Esophagus squamous epithelium (tissue), 5 donors: ENCODE data around the gene SPATA46. TPM values are rescaled to one million over a fixed set of nuclear protein-coding genes. Genes with fewer than 3 reads are reported as not detected.

Experiments
- DNase-seq: peaks from one replicate; lab custom pipeline; 2025; lab: John Stamatoyannopoulos, UW
- H3K27ac ChIP-seq, 4 donors: fragments of 200-600 bp; sonication (generic); one replicate each; pipeline ENCODE4 v1.5.1; 2016 to 2019; ENCODE audit warnings: mild to moderate bottlenecking in 1 of 4
- H3K27me3 ChIP-seq, 4 donors: fragments of 200-600 bp; sonication (generic); 1 replicate in 3 of 4; 2 replicates in 1 of 4; pipeline versions ENCODE4 v1.5.1 to v1.6.0; 2017 to 2021; ENCODE audit warnings: antibody characterized with exemption in 1 of 4
- H3K36me3 ChIP-seq, 3 donors: fragments of 200-600 bp; sonication (generic); one replicate each; pipeline ENCODE4 v1.5.1; 2016 to 2019
- H3K4me1 ChIP-seq, 3 donors: fragments of 200-600 bp; sonication (generic); one replicate each; pipeline ENCODE4 v1.5.1; 2017 to 2019
- H3K4me3 ChIP-seq, 4 donors: fragments of 200-600 bp; sonication (generic); 1 replicate in 3 of 4; 2 replicates in 1 of 4; pipeline ENCODE4 v1.5.1; 2016 to 2019; ENCODE audit warnings: mild to moderate bottlenecking in 2 of 4, moderate library complexity in 1 of 4
- H3K9me3 ChIP-seq, 3 donors: fragments of 200-600 bp; sonication (generic); one replicate each; pipeline ENCODE4 v1.5.1; 2016 to 2019
- CTCF ChIP-seq, 6 experiments: fragments of 450-650 bp in 4 of 6; fragments of 200-600 bp in 2 of 6; sonication (generic) in 2 of 6; IDR thresholded peaks; one replicate each; pipeline ENCODE4 v1.5.1; 2016 to 2019; ENCODE audit warnings: antibody characterized with exemption in 6 of 6, mild to moderate bottlenecking in 4 of 6, moderate library complexity in 4 of 6
- POLR2A ChIP-seq, 4 donors: fragments of 450-650 bp; IDR thresholded peaks; one replicate each; pipeline ENCODE4 v1.6.1; 2017; ENCODE audit warnings: antibody characterized with exemption in 4 of 4, mild to moderate bottlenecking in 4 of 4, moderate library complexity in 3 of 4
- WGBS, 2 donors: methylation state at CpG; one replicate each; pipeline ENCODE4 v1.1.5; 2018; 5-methylcytosine and 5-hydroxymethylcytosine counted together
- intact Hi-C: fragments of 100-400 bp; cut with DNase I; formaldehyde crosslinking; loops from one replicate; pipeline ENCODE4 v1.15.0; 2022
- total RNA-seq, 4 donors: library from RNA; depleted of rRNA; stranded (reverse); fragments of >200 nt; gene quantifications; one replicate each; pipeline ENCODE4 v1.1.0, GENCODE V29; 2016
- donor health status: DM: yes; HTN: yes; CAD: no.

SPATA46 gene
- total RNA-seq, 4 donors from 2014 or later, result not detected

GRCh38 chr1:162363823-162364222, 12.8 kb downstream of the SPATA46 start:
- H3K27ac ChIP-seq, result no peak overlapping the region
- WGBS, 2 donors, result 77 to 88% methylated on average over 1 to 3 of the region's 3 CpGs
- TF ChIP-seq CTCF (IDR thresholded peaks at IDR 0.05) (no peak), POLR2A (IDR thresholded peaks at IDR 0.05) (no peak)
- H3K9me3 ChIP-seq, result no peaks in the 10 kb centered on the region
- H3K4me1 ChIP-seq, result peaks cover 3 to 25% (median 5%) of the 10 kb centered on the region in 3 donors
- intact Hi-C loops, result no loop called here
- H3K4me3 ChIP-seq, result no peak overlapping the region
- no peak for DNase-seq
- no peaks in the 10 kb centered on the region for H3K36me3 ChIP-seq
- H3K27me3 ChIP-seq, result no peaks in the 10 kb centered on the region

- DNase-seq, result no peak
- WGBS, 2 donors, result 80 to 88% methylated on average over 5 of the region's 5 CpGs
- Histone ChIP-seq H3K9me3 (no peaks in the 10 kb centered on the region), H3K36me3 (peaks cover 0 to 6% (median 0%) of the 10 kb centered on the region in 3 donors), H3K4me3 (no peak overlapping the region), H3K27ac (no peak overlapping the region), H3K4me1 (peaks cover 3 to 16% (median 5%) of the 10 kb centered on the region in 3 donors), H3K27me3 (no peaks in the 10 kb centered on the region)
- TF ChIP-seq POLR2A (IDR thresholded peaks at IDR 0.05), result no peak
- TF ChIP-seq CTCF (IDR thresholded peaks at IDR 0.05), result no peak
- intact Hi-C loops, result no loop called here
Measured at GRCh38 chr1:162361349-162361748, 15.3 kb downstream of the SPATA46 start.

GRCh38 chr1:162360874-162361260, 15.8 kb downstream of the SPATA46 start:
- Histone ChIP-seq H3K27ac (no peak overlapping the region), H3K9me3 (no peaks in the 10 kb centered on the region), H3K4me1 (peaks cover 3 to 12% (median 4%) of the 10 kb centered on the region in 3 donors), H3K27me3 (no peaks in the 10 kb centered on the region), H3K36me3 (peaks cover 0 to 6% (median 0%) of the 10 kb centered on the region in 3 donors), H3K4me3 (no peak overlapping the region)
- WGBS, 2 donors, result 73 to 79% methylated on average over 3 to 4 of the region's 4 CpGs
- intact Hi-C loops, result no loop called here
- DNase-seq, result no peak
- no peak for TF ChIP-seq POLR2A (IDR thresholded peaks at IDR 0.05)
- TF ChIP-seq CTCF (IDR thresholded peaks at IDR 0.05), result no peak

- TF ChIP-seq POLR2A (IDR thresholded peaks at IDR 0.05) (no peak), CTCF (IDR thresholded peaks at IDR 0.05) (no peak)
- intact Hi-C loops, result no loop called here
- Histone ChIP-seq H3K27ac (no peak overlapping the region), H3K36me3 (peaks cover 0 to 6% (median 0%) of the 10 kb centered on the region in 3 donors), H3K4me1 (peaks cover 0 to 6% (median 3%) of the 10 kb centered on the region in 3 donors), H3K4me3 (no peak overlapping the region), H3K9me3 (no peaks in the 10 kb centered on the region), H3K27me3 (no peaks in the 10 kb centered on the region)
- 91 to 94% methylated on average over 8 to 10 of the region's 10 CpGs for WGBS, 2 donors
- DNase-seq, result no peak
Measured at GRCh38 chr1:162360237-162360873, 16.3 kb downstream of the SPATA46 start.

GRCh38 chr1:162359523-162360236, 17.0 kb downstream of the SPATA46 start:
- 79 to 82% methylated on average over 9 of the region's 10 CpGs for WGBS, 2 donors
- Histone ChIP-seq H3K27me3 (no peaks in the 10 kb centered on the region), H3K36me3 (peaks cover 0 to 6% (median 0%) of the 10 kb centered on the region in 3 donors), H3K9me3 (no peaks in the 10 kb centered on the region), H3K4me3 (no peak overlapping the region), H3K27ac (no peak overlapping the region), H3K4me1 (no peaks in the 10 kb centered on the region)
- intact Hi-C loops, result no loop called here
- TF ChIP-seq CTCF (IDR thresholded peaks at IDR 0.05) (no peak), POLR2A (IDR thresholded peaks at IDR 0.05) (no peak)
- no peak for DNase-seq
